Left renal cortex interstitium (tissue), 4 donors: Measurements from ENCODE around the gene PP2D1. TPM values are rescaled to one million over a fixed set of nuclear protein-coding genes. Genes with fewer than 3 reads are reported as not detected.
"Not testable (repeated sequence)": the region's sequence is repeated elsewhere in the genome, so short reads cannot be mapped to it uniquely, and the experiment has no call there.

Source experiments
- DNase-seq, 4 donors: peaks; one replicate each; pipeline ENCODE4 v3.0.0-alpha.2; 2013; ENCODE audit warnings: low read depth in 4 of 4, low spot score in 2 of 4, missing footprints in 1 of 4
- polyA plus RNA-seq, 4 donors: library from polyadenylated mRNA; unstranded; fragments of 120-200 nt; gene quantifications; one replicate each; pipeline ENCODE4 v1.2.1, GENCODE V29; 2013; ENCODE audit not compliant: insufficient read length in 4 of 4

PP2D1 gene
- polyA plus RNA-seq, 4 donors = 0.18 to 1.1 (median 0.51) TPM

- no peak for DNase-seq
Measured at GRCh38 chr3:19994796-19995195, 17.3 kb downstream of the PP2D1 start.

- not testable (repeated sequence) for DNase-seq
Measured at GRCh38 chr3:19988904-19989303, 23.2 kb downstream of the PP2D1 start.

GRCh38 chr3:19972054-19972453 is 40.0 kb downstream of the PP2D1 start:
- DNase-seq = no peak

- DNase-seq = no peak
Measured at GRCh38 chr3:19970327-19970726, 41.7 kb downstream of the PP2D1 start.

GRCh38 chr3:19967812-19968211 is 44.3 kb downstream of the PP2D1 start:
- DNase-seq = no peak

GRCh38 chr3:19967208-19967607 is 44.9 kb downstream of the PP2D1 start:
- no peak for DNase-seq

GRCh38 chr3:19961960-19962359 is 50.1 kb downstream of the PP2D1 start:
- DNase-seq = no peak

- DNase-seq = no peak
Measured at GRCh38 chr3:19960696-19961095, 51.4 kb downstream of the PP2D1 start.

- no peak for DNase-seq
Measured at GRCh38 chr3:19959505-19959904, 52.6 kb downstream of the PP2D1 start.

GRCh38 chr3:19957354-19957753 is 54.7 kb downstream of the PP2D1 start:
- DNase-seq = not testable (repeated sequence)

GRCh38 chr3:19954676-19955075 is 57.4 kb downstream of the PP2D1 start:
- no peak for DNase-seq

GRCh38 chr3:19950316-19950715 is 61.7 kb downstream of the PP2D1 start:
- DNase-seq = no peak

GRCh38 chr3:19948226-19948591 is 63.9 kb downstream of the PP2D1 start:
- no peak for DNase-seq

- peak; percentile 28 to 65 (median 55) for DNase-seq
Measured at GRCh38 chr3:19947549-19948225, 64.4 kb downstream of the PP2D1 start.

- DNase-seq = peak; percentile 81 to 96 (median 94)
Measured at GRCh38 chr3:19946832-19947548, 65.1 kb downstream of the PP2D1 start, which contains the start of gene RAB5A. Gene RAB5A, plus strand, starts transcription at chr3:19947097. Its CDS starts 3,802 bp downstream, at chr3:19950899.

- DNase-seq = peak in 1 of 4 donors; percentile 18
Measured at GRCh38 chr3:19945969-19946831, 65.9 kb downstream of the PP2D1 start.

- DNase-seq = no peak
Measured at GRCh38 chr3:19945534-19945933, 66.5 kb downstream of the PP2D1 start.

- no peak for DNase-seq
Measured at GRCh38 chr3:19940643-19941042, 71.4 kb downstream of the PP2D1 start.

- no peak for DNase-seq
Measured at GRCh38 chr3:19938295-19938627, 73.8 kb downstream of the PP2D1 start.

- DNase-seq = no peak
Measured at GRCh38 chr3:19937459-19938294, 74.4 kb downstream of the PP2D1 start.
